KG1 (cell line): ENCODE results near the gene CFTR.

Experiments used
- DNase-seq: peaks from one replicate; lab custom pipeline; 2025; lab: John Stamatoyannopoulos, UW

Gene CFTR

DNA sequence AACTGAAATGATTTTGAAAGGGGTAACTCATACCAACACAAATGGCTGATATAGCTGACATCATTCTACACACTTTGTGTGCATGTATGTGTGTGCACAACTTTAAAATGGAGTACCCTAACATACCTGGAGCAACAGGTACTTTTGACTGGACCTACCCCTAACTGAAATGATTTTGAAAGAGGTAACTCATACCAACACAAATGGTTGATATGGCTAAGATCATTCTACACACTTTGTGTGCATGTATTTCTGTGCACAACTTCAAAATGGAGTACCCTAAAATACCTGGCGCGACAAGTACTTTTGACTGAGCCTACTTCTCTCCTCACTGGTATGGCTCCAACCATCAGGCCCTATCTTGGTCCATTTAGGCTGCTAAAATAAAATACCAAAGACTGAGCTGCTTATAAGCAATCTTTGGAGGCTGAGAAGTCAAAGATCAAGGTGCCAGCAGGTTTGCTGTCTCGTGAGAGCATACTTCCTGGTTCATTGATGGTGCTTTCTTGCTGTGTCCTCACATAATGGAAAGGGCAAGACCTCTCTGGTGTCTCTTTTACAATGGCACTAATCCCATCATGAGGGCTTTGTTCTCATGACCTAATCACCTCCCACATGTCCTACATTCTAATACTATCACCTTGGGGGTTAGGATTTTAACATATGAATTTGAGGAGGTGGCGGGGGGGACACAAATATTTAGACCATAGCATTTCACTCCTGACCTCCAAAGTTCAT lies 173.3 kb downstream of the CFTR start:
- DNase-seq: no peak

DNA sequence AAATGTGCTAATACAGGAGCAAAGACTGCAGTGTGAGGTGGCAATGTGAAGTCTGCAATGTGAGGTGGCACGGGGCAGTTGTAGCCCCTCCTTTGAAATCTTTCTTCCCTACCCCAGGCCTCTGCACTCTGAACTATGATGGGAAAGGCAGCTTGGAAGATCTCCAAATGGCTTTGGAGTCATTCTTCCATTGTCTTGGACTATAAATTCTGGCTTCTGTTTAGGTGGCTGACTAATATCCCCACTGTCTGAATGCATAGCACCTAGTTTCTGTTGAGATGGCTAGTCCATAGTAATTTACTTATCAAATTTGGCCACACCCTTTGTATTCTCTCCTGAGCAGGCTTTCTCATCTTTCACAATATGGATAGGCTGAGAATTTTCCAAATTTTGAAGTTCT lies 175.0 kb downstream of the CFTR start:
- no peak for DNase-seq

DNA sequence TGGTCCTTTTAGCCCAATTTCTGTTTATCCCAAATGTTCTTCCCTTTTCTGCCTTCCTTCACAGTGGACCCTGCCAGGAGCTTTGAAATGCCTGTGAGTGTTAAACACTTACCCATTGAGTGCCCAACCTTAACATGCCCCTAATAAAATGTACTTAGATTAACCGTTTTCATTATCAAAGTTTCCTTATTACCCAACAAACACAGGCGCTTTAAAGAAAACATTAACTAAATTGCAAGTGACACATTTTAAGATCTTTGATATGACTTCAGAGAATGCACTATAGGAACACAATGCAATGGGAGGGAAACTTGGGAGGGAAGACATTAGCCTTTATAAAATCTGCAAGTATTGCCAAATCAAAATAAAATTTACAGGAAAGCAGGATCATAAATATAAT lies 177.0 kb downstream of the CFTR start:
- no peak for DNase-seq

DNA sequence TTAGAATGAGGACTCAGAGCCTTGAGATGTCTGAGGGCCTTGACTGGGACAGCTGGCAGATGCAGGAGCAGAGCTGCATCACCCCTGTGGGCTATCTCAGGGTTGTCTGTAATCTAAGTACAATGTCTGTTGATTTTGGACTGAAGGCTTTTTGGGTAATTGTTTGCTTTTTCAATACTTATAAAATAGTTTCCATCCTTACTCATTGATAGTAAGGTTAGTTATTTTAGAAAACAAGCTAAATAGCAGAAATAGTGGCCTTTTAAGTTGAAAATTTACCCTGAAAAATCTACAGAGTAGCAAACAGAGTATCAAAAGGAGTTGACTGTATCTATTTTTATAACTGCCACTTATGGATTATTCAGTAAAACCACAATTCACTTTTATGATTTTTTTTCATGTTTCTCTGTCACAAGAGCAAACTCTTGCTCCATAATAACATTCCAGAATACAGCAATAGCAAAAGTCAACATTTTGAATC lies 179.7 kb downstream of the CFTR start:
- no peak for DNase-seq

DNA sequence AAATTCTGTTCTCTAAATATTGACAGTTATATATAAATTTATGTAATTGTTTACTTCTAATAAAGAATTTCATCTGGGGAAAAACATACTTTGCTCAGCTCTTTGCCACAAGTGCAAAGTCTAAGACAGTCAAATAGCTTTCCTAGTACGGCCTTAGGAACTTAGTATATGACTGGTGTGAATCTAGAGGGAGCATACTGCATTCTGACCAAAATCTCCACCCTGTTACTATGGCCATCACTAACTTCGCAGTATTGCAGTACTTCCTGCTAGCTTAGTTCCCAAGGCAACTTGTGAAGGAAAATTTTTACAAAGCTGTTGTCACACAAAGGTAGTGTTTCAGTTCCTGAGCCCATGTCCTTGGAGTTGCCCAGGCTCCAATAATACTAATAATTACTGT lies 181.5 kb downstream of the CFTR start:
- DNase-seq: no peak

DNA sequence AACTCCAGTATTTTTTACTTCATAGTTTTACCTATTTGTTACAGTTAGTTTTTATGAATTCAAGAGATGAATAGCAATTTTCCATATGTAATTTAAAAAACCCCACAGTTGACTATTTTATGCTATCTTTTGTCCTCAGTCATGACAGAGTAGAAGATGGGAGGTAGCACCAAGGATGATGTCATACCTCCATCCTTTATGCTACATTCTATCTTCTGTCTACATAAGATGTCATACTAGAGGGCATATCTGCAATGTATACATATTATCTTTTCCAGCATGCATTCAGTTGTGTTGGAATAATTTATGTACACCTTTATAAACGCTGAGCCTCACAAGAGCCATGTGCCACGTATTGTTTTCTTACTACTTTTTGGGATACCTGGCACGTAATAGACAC lies 184.2 kb downstream of the CFTR start:
- DNase-seq: no peak

DNA sequence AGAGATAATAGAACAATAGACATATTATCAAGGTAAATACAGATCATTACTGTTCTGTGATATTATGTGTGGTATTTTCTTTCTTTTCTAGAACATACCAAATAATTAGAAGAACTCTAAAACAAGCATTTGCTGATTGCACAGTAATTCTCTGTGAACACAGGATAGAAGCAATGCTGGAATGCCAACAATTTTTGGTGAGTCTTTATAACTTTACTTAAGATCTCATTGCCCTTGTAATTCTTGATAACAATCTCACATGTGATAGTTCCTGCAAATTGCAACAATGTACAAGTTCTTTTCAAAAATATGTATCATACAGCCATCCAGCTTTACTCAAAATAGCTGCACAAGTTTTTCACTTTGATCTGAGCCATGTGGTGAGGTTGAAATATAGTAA lies 185.5 kb downstream of the CFTR start:
- no peak for DNase-seq

DNA sequence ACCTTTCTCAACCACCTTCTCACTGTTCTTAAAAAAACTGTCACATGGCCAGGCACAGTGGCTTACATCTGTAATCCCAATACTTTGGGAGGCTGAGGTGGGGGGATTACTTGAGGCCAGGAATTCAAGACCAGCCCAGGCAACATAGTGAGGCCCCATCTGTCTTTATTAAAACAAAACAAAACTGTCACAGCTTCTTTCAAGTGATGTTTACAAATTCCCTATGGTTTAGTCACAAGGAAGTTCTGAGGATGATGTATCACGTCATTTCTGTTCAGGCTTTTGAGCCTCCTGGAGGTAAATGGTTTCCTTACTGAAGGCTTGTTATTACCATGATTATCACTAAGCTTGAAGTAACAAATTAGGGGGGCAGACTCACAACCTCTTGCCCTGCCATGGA lies 186.2 kb downstream of the CFTR start:
- DNase-seq: no peak

DNA sequence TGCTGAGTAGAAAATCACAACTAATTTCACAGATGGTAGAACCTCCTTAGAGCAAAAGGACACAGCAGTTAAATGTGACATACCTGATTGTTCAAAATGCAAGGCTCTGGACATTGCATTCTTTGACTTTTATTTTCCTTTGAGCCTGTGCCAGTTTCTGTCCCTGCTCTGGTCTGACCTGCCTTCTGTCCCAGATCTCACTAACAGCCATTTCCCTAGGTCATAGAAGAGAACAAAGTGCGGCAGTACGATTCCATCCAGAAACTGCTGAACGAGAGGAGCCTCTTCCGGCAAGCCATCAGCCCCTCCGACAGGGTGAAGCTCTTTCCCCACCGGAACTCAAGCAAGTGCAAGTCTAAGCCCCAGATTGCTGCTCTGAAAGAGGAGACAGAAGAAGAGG lies 186.9 kb downstream of the CFTR start:
- no peak for DNase-seq

DNA sequence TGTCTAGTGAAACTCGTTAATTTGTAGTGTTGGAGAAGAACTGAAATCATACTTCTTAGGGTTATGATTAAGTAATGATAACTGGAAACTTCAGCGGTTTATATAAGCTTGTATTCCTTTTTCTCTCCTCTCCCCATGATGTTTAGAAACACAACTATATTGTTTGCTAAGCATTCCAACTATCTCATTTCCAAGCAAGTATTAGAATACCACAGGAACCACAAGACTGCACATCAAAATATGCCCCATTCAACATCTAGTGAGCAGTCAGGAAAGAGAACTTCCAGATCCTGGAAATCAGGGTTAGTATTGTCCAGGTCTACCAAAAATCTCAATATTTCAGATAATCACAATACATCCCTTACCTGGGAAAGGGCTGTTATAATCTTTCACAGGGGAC lies 187.6 kb downstream of the CFTR start:
- no peak for DNase-seq

DNA sequence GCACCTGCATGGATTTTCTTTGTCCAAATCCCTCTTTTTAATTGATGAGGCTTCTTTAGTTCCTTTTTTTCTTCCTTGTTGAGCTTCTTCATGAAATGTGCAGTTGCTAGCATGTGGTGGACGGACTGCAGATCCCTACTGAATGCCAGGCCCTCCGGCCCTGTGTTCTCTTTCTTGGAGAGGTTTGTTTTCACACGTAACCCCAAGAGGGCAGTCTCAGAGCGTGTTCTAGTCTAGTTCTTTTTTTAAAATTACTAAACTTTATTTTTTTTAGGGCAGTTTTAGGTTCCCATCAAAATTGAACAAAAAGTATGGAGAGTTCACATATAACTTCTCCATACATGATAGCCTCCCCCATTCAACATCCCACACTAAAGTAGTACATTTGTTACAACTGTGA lies 190.0 kb downstream of the CFTR start:
- no peak for DNase-seq

DNA sequence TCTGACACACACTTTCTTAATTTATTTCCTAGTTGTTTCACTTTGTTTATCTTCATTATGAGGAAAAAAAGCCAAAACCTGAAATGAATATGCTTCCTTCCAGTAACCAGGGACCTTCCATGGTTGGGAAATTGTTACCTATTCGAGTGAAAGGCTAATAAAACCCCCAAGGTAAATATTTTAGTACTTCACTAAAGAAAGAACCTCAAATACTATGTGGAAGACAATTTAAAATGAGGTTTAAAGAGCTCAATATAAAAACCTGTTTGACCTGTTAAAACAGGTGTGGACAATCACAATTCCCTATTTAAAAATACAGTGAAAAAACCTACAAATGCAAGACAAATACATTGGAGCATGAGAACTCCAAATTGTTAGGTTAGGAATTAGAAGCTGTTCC lies 192.6 kb downstream of the CFTR start:
- DNase-seq: no peak

DNA sequence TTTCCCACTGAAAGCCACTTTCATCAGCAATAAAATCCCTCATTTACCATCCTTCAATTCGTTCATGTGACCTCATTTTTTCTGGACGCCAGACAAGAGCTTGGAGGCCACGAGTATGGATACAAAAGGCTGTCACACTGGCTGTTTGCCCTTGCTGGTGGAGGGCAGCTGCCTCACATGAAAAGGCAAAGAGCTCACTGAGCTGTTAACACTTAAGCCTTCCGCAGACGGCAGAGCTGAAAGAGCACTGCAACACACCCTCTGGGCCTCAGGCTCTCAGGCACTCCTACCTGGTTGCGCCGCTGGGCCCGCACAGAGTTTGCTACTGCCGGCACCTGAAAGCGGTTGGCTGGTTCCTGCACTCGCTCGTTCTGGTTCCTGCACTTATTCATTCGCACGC lies 193.5 kb downstream of the CFTR start:
- no peak for DNase-seq

DNA sequence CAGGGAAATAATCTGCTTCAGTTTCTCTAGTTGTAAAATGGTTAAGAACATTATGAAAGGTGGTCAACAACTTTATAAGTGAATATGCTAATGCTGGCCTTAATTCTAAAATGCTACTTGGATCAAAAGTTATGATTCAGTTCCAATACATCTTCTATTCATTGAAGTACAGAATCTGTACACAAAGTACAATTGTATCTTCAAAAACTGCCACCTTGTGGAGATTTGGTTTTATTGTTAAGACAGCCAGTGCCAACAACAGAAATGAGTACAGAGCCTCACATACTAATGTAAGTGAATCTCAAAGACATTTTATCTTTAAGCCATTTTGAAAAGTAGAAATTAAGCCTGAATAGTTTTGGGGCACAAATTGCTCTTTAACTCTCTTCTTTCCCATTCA lies 194.0 kb downstream of the CFTR start:
- peak; percentile 19 for DNase-seq

DNA sequence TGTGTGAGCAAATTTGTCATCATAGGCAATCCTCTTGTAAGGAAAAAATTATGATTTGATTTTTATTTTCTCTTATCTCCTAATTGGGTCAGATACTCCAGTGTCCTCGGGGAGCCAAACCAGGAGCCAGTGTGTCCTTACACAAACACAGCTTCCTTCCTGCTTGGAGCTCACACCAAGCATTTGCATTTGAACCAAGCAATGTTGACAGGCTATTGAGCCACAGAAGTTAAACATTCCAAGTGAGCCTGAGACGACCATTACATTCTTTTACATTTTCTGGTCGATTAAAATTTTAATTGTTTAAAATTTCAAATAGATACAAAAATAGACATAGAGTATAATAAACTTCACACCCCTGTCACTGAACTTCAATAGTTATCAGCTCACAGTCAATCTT lies 194.8 kb downstream of the CFTR start:
- no peak for DNase-seq

DNA sequence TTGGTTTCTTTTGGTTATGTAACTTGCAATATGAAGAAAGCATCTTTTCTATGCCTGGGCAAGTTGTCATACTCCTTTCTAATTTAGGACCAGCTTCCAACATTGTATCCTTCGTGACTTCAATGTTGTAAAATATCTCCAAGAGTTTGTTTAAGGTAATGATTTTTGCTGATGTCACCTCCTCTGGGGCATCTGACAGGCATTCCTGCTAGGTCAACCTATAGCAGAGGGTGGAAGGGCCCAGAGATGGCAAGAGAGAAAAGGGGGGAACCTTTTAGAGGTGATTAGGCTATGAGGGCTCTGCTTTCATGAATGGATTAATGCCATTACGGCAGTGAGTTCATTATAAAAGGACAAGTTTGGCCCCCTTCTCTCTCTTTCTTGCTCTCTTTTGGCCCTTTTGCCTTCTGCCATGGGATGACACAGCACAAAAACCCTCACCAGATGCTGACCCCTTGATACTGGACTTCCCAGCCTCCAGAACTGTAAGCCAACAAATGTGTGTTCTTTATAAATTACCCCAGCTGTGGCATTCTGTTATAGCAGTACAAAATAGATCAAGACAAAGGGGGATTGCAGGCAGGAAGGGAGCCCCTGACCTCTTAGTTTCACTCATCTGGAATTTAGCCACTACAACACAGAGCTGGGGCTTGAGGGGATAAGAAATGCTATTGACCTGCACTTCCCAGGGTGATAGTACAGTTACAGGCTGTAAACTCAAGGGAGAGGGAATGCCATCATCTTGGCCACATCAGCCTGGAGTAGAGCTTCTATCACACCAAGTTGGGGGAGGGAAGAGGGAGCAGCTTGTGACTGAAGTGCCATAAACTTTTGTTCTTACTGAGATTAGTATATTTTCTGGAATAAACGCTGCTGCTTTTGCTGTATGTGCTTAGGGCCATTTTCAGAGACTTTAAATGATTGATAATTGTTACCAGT lies 195.9 kb downstream of the CFTR start:
- DNase-seq: no peak

DNA sequence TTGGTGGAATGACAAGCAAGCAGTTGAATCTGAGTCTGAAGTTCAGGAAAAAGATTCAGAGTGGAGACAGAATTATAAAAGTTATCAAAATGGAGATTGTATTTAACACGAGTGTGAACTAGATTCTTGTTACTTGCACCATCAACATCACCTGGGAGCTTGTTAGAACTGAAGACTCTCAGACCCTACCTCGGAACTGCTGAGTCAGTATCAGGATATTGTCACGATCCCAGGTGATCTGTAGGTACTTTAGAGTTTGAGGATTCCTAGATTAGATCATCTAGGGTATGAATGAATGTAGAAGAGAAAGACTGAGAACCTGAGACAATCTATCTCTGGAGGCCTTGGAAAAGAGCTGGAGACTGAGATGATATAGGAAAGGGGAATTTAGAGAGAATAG lies 199.3 kb downstream of the CFTR start:
- DNase-seq: no peak

DNA sequence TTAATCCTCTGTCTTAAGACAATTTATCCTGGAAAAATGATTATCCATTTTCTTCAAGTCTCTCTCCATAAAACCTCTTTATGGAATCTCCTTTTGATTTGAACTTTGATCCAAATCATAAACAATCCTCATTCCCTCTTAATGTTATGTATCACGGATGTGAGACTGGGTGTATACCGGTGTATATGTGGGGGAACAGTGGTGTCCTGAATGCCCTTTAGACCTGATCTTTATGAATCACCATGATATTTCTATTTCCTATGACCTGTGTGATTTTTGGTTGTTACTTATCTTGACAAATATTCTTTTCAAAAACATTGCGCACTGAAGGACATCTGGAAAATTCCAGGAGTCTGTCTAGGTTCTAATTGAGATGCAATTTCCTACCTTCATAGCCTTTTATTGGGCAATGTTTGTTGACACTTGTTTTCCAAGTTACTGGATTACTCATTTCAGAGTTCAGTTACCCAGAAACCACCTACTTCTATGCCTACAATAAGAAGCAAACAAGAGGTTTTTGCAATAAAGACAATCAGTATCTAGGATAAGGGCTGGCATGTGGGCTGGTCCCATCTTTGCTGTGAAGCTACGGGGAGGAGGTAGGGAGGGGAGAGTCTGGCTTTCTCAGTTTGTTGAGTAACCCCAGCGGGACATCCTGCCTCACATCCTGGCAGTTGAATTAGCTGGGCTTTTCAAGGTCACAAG lies 203.0 kb downstream of the CFTR start:
- DNase-seq: no peak

DNA sequence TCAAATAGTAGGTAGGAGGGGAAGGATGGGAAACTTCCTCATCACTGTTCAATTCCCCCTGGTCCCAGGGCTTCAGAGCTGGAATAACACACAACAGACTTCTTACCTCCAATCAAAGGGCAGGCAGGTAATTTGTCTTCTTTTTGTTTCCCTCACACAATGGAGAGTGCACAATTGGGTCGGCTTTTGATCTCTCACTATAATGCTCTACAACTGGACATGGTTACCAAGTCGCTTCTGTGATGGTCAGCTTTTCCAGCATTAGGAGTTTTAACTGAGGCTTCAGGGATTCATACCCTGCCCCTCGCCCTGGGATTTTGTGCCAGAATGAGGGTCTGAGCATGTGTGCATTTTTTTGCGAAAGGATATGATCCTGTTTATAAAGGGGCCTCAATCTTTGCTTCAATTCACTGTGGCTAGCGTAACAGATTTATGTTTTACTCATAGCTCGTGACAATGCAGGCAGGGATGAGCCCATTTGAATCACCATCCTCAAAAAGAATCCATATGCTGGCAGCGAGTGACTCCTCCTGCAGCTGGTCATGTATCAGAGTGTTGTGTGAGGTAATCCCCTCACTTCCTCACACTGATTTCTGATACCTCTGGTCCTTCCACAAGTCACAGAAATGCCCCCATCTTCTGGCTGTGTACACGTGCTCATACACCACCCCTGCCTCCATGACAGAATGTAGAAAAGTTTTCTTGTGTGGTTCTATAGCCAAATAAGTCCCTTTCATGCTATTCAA lies 203.8 kb downstream of the CFTR start:
- no peak for DNase-seq

DNA sequence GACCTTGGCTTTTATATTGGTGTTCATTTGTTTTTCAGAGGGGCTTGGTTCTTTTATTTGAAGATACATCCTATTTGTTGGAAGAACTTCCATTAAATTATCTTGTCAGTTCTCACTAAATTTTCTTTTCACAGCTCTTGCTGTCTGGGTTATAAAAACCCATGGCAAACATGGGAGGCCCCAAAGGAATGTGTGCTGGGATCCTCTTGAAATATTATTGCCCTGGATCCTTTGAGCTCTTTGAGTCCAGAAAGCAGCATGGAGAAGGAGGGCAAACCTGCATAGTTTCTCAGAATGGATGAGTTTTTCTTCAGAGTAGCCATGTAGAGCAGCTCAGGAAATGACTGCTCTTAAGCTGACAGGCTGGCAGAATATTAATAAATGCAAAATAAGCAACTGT lies 206.0 kb downstream of the CFTR start:
- DNase-seq: no peak

DNA sequence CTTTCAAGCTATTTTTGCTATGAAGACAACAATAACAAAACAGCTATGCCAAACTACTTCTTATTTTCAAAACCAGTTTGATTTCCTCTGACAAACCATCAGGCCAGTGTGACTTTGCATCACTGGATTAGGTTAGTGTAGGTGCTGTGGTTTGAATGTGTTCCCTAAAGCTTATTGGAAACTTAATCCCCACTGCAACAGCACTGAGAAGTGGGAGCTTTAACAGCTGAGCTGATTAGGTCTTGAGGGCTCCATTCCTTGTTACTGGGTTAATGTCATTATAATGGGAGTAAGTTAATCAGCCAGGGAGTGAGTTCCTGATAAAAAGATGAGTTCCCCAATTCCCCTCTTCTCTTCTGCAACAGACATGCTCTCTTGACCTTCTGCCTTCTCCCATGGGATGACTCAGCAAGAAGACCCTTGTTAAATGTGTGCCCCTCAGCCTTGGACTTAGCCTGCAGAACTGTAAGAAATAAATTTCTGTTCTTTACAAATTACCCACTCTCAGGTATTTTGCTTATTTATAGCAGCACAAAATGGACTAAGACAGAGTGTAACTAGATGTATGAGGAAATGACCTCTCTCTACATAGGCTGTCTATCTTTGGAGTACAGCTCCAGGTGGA lies 206.6 kb downstream of the CFTR start:
- DNase-seq: no peak

DNA sequence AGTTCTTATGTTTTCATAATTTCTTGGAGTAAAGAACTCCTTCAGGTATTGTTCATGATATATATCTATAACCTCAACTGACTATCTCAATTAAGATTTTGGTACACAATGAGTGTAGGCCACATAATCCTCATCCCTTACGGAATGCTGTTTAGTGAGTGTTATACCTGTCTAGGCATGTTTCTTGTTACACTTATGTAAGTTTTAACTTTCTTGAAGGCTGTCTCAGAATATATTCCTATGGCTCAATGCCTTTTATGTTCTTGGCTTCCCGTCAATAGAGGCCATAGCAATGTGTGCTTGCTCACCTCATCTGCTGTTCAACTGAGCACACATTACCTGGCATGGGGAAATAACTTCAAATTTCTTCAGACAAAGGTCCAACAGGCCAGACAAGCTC lies 208.3 kb downstream of the CFTR start:
- no peak for DNase-seq
